GM12875 (cell line): ENCODE data around the gene MYO15A.

ENCODE experiments used
- H3K4me3 ChIP-seq: one replicate; pipeline ENCODE4 v1.5.1; 2011; ENCODE audit warnings: low read depth, low read length, control low read depth
- TF ChIP-seq, protein P1 (sequence below): IDR thresholded peaks from 2 replicates; pipeline ENCODE4 v1.5.1; 2011; ENCODE audit warnings: low read depth, mild to moderate bottlenecking, control low read depth, inconsistent platforms, low read length, moderate library complexity, borderline replicate concordance; ENCODE audit not compliant: insufficient read depth

MYO15A gene

DNA sequence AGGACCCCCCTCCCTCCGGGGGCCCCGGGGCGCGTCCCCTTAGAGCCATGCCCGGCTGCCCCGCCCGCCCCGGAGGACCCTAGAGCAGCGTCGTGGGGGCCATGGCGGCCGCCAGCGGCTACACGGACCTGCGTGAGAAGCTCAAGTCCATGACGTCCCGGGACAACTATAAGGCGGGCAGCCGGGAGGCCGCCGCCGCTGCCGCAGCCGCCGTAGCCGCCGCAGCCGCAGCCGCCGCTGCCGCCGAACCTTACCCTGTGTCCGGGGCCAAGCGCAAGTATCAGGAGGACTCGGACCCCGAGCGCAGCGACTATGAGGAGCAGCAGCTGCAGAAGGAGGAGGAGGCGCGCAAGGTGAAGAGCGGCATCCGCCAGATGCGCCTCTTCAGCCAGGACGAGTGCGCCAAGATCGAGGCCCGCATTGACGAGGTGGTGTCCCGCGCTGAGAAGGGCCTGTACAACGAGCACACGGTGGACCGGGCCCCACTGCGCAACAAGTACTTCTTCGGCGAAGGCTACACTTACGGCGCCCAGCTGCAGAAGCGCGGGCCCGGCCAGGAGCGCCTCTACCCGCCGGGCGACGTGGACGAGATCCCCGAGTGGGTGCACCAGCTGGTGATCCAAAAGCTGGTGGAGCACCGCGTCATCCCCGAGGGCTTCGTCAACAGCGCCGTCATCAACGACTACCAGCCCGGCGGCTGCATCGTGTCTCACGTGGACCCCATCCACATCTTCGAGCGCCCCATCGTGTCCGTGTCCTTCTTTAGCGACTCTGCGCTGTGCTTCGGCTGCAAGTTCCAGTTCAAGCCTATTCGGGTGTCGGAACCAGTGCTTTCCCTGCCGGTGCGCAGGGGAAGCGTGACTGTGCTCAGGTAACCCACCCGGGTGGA, 75.8 kb downstream of the MYO15A start:
- TF ChIP-seq, protein P1, sequence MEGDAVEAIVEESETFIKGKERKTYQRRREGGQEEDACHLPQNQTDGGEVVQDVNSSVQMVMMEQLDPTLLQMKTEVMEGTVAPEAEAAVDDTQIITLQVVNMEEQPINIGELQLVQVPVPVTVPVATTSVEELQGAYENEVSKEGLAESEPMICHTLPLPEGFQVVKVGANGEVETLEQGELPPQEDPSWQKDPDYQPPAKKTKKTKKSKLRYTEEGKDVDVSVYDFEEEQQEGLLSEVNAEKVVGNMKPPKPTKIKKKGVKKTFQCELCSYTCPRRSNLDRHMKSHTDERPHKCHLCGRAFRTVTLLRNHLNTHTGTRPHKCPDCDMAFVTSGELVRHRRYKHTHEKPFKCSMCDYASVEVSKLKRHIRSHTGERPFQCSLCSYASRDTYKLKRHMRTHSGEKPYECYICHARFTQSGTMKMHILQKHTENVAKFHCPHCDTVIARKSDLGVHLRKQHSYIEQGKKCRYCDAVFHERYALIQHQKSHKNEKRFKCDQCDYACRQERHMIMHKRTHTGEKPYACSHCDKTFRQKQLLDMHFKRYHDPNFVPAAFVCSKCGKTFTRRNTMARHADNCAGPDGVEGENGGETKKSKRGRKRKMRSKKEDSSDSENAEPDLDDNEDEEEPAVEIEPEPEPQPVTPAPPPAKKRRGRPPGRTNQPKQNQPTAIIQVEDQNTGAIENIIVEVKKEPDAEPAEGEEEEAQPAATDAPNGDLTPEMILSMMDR = no peak
- H3K4me3 ChIP-seq = peak overlapping the region; percentile 92

DNA sequence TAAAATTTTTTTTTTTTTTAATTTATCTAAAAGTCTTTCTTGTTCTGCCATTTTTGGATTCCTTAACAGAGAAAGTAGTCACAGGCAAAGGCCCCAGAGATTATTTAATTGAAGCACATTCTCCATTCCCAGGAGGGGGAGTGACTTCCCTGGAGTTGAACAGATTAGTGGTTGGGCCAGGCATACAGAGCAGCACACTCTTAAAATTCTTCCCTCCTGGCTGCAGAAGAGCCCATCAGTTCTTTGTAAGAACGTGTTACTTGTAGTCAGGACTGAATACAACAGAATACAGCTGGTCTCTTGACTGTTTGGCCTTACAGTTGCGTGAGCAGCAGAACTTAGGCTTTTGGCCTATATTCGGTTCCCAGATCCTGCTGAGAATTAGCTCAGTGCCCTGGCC, 76.8 kb downstream of the MYO15A start:
- peak overlapping the region; percentile 92 for H3K4me3 ChIP-seq
- TF ChIP-seq, protein P1 = no peak

DNA sequence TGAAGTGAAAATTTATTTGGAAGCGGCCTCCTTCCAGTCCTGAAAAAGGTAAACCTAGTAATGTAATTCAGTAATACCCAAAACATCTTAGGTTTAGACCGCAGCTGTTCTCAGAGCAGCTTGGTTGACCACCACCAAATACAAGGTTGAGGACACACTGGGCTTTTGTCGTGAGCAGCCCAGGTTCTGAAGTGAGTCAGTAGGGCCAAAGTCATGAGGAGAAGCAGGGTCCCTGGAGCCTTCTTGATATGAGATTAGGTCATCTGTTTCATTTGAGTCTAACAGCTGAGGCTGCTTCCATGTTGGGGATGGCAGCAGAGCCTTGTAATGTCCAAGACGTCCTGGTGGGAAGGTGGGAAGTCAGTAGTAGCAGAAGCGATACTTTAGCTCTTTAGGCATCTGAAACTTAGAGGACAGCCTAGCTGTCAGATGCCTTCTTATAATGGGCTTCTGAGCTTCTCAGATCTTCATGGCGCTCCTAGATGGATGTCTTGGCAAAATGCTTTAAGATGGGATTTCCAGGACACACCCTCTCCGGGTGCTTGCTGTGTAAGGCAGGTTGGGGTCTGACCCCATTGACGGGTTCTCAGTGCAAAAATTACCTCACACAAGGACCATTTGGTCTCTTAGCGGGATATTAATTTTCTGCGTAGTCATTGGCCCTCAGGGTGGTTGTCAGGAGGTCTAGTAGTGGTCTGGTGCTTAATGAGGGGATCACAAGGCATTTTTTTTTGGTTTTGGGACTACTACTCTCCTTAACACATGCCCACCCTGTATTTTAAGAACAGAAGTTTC, 77.5 kb downstream of the MYO15A start:
- TF ChIP-seq, protein P1 = no peak
- peak overlapping the region; percentile 92 for H3K4me3 ChIP-seq

DNA sequence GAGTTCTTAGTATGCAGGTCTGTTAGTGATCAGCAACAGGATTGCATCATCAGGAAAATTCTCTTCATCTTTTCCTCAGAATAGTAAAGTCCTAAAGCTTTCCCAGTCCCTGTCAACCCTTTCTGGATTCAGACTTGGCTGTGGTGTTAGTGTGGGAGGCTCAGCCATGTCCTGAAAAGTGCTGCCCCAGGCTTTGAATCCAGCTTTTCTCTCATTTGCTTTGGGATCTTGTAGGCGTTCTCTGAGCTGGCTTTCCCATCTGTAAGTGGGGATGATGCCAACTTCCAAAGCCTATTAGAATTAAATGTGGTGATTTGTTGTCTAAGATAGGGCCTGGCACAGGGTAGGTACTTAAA, 78.0 kb downstream of the MYO15A start:
- TF ChIP-seq, protein P1 = no peak
- H3K4me3 ChIP-seq = peak overlapping the region; percentile 92

DNA sequence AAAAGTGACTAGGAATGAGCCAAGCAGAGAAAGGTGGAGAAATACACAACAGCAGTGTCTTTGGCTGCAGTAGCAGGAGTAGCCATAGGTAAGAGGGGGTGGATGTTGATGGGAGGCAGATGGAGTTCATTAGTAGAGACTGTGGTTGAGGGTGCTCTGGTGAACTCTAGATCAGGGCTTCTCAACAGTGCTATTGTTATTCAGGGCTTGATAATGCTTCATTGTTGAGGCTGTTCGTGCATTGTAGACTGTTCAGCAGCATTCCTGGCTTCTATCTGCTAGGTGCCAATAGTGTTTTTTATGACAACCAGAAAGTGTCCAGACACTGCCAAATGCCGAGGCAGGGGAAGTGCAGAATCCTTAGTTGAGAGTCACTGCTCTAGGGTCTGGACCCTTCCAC, 78.7 kb downstream of the MYO15A start:
- TF ChIP-seq, protein P1 = no peak
- peak overlapping the region; percentile 92 for H3K4me3 ChIP-seq

DNA sequence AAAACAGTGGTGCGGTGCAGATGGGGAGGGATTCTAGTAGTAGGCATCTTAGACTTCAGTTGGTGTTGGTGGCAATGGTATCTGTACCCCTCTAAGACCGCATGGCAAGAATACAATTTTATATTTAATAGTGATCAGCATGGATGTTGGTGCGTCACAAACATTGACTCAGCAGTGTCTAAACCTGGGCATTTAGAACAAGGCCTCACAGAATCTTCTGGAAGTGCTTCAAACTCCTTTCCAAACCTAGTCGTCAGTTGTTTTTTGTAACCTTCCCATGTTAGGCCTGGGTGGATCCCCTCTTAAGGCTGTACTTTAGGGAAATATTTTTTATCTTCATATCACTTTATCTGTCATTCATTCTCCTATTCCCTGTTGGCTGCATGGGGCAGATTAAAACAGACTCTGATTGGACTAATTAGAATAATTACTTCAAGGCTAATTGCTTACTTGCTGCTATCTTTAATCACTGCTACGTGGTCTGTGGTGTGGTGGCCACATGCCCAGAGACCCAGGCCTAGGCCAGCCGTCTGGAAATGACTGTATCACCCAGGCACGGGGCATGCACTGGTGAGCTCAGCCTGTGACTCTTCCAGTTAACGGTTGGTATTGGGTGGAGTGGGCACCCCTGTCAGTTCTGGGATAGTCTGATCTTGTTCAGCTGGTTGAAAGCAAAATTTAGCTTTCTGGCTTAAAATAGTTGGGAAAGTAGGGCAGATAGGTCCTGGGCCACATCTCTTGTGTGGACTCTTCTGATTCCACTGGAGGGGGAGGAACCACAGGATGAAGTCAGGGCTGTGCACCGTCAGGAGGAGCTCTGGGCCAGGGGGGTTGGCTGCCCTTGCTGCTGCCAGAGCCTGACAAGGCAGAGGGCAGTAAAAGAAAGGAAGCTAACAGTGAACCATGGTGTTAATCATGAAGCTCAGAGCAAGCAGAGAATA, 79.5 kb downstream of the MYO15A start:
- H3K4me3 ChIP-seq = no peak overlapping the region
- TF ChIP-seq, protein P1 = no peak
